ENCODE data around the gene WDFY3.

GRCh38 chr4:84661191-84661939, 305.1 kb downstream of the WDFY3 start:
- TF ChIP-seq, protein P1, sequence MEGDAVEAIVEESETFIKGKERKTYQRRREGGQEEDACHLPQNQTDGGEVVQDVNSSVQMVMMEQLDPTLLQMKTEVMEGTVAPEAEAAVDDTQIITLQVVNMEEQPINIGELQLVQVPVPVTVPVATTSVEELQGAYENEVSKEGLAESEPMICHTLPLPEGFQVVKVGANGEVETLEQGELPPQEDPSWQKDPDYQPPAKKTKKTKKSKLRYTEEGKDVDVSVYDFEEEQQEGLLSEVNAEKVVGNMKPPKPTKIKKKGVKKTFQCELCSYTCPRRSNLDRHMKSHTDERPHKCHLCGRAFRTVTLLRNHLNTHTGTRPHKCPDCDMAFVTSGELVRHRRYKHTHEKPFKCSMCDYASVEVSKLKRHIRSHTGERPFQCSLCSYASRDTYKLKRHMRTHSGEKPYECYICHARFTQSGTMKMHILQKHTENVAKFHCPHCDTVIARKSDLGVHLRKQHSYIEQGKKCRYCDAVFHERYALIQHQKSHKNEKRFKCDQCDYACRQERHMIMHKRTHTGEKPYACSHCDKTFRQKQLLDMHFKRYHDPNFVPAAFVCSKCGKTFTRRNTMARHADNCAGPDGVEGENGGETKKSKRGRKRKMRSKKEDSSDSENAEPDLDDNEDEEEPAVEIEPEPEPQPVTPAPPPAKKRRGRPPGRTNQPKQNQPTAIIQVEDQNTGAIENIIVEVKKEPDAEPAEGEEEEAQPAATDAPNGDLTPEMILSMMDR (IDR thresholded peaks at IDR 0.05; ENCODE audit: low read length) = no peak
- TF ChIP-seq EZH2 (IDR thresholded peaks at IDR 0.05; ENCODE audit: borderline replicate concordance, low read length) = no peak
